HepG2 (cell line): ENCODE measurements around the gene CDC40.

Experiments used
- HOMEZ ChIP-seq: IDR thresholded peaks from 2 replicates; pipeline ENCODE4 v1.6.1; 2016; ENCODE audit warnings: low read depth
- POLR2A ChIP-seq, 2 experiments: IDR thresholded peaks; 2 replicates each; pipeline ENCODE4 v1.6.1; 2011; ENCODE audit warnings: low read depth in 2 of 2, low read length in 2 of 2, mild to moderate bottlenecking in 1 of 2, moderate library complexity in 1 of 2; ENCODE audit not compliant: insufficient read depth in 1 of 2

GRCh38 chr6:110190726-110191125, 10.5 kb downstream of the CDC40 start:
- TF ChIP-seq HOMEZ (CRISPR knock-in tag) (no peak), POLR2A (IDR thresholded peaks at IDR 0.05; ENCODE audit: insufficient read depth in 1 of 2, low read depth in 2 of 2, low read length in 2 of 2) (no peak)
